Inflammatory macrophage treated with lipopolysaccharide for 1 hour (primary cell): ENCODE measurements around the gene TNFSF13.
A peak's percentile ranks its signal among the peaks of the same experiment; 100 is the strongest.

ENCODE experiments used
- DNase-seq, 2 donors: peaks; one replicate each; pipeline ENCODE4 v3.0.0-alpha.2; 2020 to 2022

The TNFSF13 gene

GRCh38 chr17:7558544-7559319 lies at the start of gene TNFSF13:
TSS of gene TNFSF13 (plus strand) at chr17:7558750. CDS start at chr17:7559040, 290 bp downstream.
- DNase-seq, result peak; percentile 29 to 33

GRCh38 chr17:7508846-7509245 lies 49.7 kb upstream of the TNFSF13 start:
- no peak for DNase-seq

GRCh38 chr17:7509937-7510336 lies 48.6 kb upstream of the TNFSF13 start:
- DNase-seq, result no peak

- DNase-seq, result no peak
Observed at GRCh38 chr17:7511108-7511507, 47.4 kb upstream of the TNFSF13 start.

GRCh38 chr17:7512105-7512504 lies 46.4 kb upstream of the TNFSF13 start:
- DNase-seq, result no peak

- DNase-seq, result no peak
Observed at GRCh38 chr17:7512824-7513540, 45.6 kb upstream of the TNFSF13 start.

GRCh38 chr17:7513850-7514419 lies 44.6 kb upstream of the TNFSF13 start:
- DNase-seq, result no peak

GRCh38 chr17:7515911-7516610 lies 42.5 kb upstream of the TNFSF13 start:
- peak; percentile 77 to 86 for DNase-seq

GRCh38 chr17:7523033-7523432 lies 35.5 kb upstream of the TNFSF13 start:
- DNase-seq, result peak; percentile 14 to 62

GRCh38 chr17:7528842-7529241 lies 29.7 kb upstream of the TNFSF13 start:
- DNase-seq, result no peak

- peak in 1 of 2 donors; percentile 42 for DNase-seq
Observed at GRCh38 chr17:7530023-7530900, 28.3 kb upstream of the TNFSF13 start.

GRCh38 chr17:7538050-7538449 lies 20.5 kb upstream of the TNFSF13 start:
- no peak for DNase-seq

- no peak for DNase-seq
Observed at GRCh38 chr17:7538891-7539545, 19.5 kb upstream of the TNFSF13 start.

- DNase-seq, result no peak
Observed at GRCh38 chr17:7541074-7541621, 17.4 kb upstream of the TNFSF13 start.

- no peak for DNase-seq
Observed at GRCh38 chr17:7544911-7545310, 13.6 kb upstream of the TNFSF13 start.

- peak in 1 of 2 donors; percentile 36 for DNase-seq
Observed at GRCh38 chr17:7548585-7549400, 9.8 kb upstream of the TNFSF13 start, which contains the start of gene TNFSF12. TSS of gene TNFSF12 (plus strand) at chr17:7549058. CDS start at chr17:7549154, 96 bp downstream.

GRCh38 chr17:7549401-7550055 lies 9.0 kb upstream of the TNFSF13 start:
- DNase-seq, result no peak

GRCh38 chr17:7550344-7550743 lies 8.2 kb upstream of the TNFSF13 start:
- DNase-seq, result no peak

GRCh38 chr17:7551396-7551795 lies 7.2 kb upstream of the TNFSF13 start:
- DNase-seq, result no peak

- peak; percentile 74 to 89 for DNase-seq
Observed at GRCh38 chr17:7552621-7553051, 5.9 kb upstream of the TNFSF13 start.
